ENCODE measurements around the gene HLA-DMB. TPM values are rescaled to one million over a fixed set of nuclear protein-coding genes. Genes with fewer than 3 reads are reported as not detected.

HLA-DMB gene
- total RNA-seq, 4 donors from 2014 or later: 8.0 to 17.2 (median 11.0) TPM

GRCh38 chr6:32931211-32931610 is 9.6 kb downstream of the HLA-DMB start:
- WGBS: 0% methylated on average over 1 of the region's 1 CpG
- no peak for DNase-seq (ENCODE audit: extremely low spot score)
- H3K4me1 ChIP-seq: no peaks in the 10 kb centered on the region
- no peak overlapping the region for H3K27ac ChIP-seq (replicated peaks in 1 of 4)
- TF ChIP-seq CTCF (IDR thresholded peaks at IDR 0.05): no peak
- no peak for TF ChIP-seq POLR2A (IDR thresholded peaks at IDR 0.05; ENCODE audit: low read depth)
- TF ChIP-seq EP300 (IDR thresholded peaks at IDR 0.05): no peak
- no peak for TF ChIP-seq POLR2AphosphoS5 (IDR thresholded peaks at IDR 0.05)
- intact Hi-C loops (cut with DNase I): loop anchor here (5.0 kb wide), 2 partner anchors 36 to 44 kb away; partner anchors contain the start of gene BRD2
- no peaks in the 10 kb centered on the region for H3K36me3 ChIP-seq
- no peaks in the 10 kb centered on the region for H3K9me3 ChIP-seq
- H3K27me3 ChIP-seq: no peaks in the 10 kb centered on the region
- H3K4me3 ChIP-seq: no peak overlapping the region

GRCh38 chr6:32922083-32922482 is 18.7 kb downstream of the HLA-DMB start:
- TF ChIP-seq CTCF (IDR thresholded peaks at IDR 0.05) (no peak), POLR2A (IDR thresholded peaks at IDR 0.05; ENCODE audit: low read depth) (no peak), EP300 (IDR thresholded peaks at IDR 0.05) (no peak), POLR2AphosphoS5 (IDR thresholded peaks at IDR 0.05) (no peak)
- Histone ChIP-seq H3K4me3 (no peak overlapping the region), H3K9me3 (no peaks in the 10 kb centered on the region), H3K27me3 (peaks cover 0 to 14% (median 6%) of the 10 kb centered on the region in 4 donors), H3K4me1 (no peaks in the 10 kb centered on the region), H3K36me3 (no peaks in the 10 kb centered on the region), H3K27ac (replicated peaks in 1 of 4) (no peak overlapping the region)
- no peak for DNase-seq (ENCODE audit: extremely low spot score)
- intact Hi-C loops (cut with DNase I): no loop called here
- 93% methylated on average over 2 of the region's 2 CpGs for WGBS

GRCh38 chr6:32920715-32921114 is 20.1 kb downstream of the HLA-DMB start:
- no peak overlapping the region for H3K4me3 ChIP-seq
- H3K27me3 ChIP-seq: peaks cover 0 to 14% (median 6%) of the 10 kb centered on the region in 4 donors
- no peak overlapping the region for H3K27ac ChIP-seq (replicated peaks in 1 of 4)
- WGBS: 40% methylated on average over 2 of the region's 2 CpGs
- H3K9me3 ChIP-seq: no peaks in the 10 kb centered on the region
- TF ChIP-seq POLR2AphosphoS5 (IDR thresholded peaks at IDR 0.05): no peak
- no peak for TF ChIP-seq POLR2A (IDR thresholded peaks at IDR 0.05; ENCODE audit: low read depth)
- no peaks in the 10 kb centered on the region for H3K36me3 ChIP-seq
- no peaks in the 10 kb centered on the region for H3K4me1 ChIP-seq
- intact Hi-C loops (cut with DNase I): no loop called here
- DNase-seq (ENCODE audit: extremely low spot score): no peak

GRCh38 chr6:32912951-32913350 is 27.9 kb downstream of the HLA-DMB start:
- TF ChIP-seq POLR2A (IDR thresholded peaks at IDR 0.05; ENCODE audit: low read depth) (no peak), EP300 (IDR thresholded peaks at IDR 0.05) (no peak), CTCF (IDR thresholded peaks at IDR 0.05) (no peak), POLR2AphosphoS5 (IDR thresholded peaks at IDR 0.05) (no peak)
- Histone ChIP-seq H3K4me3 (no peak overlapping the region), H3K27me3 (peaks cover 0 to 3% (median 0%) of the 10 kb centered on the region in 4 donors), H3K4me1 (no peaks in the 10 kb centered on the region), H3K9me3 (no peaks in the 10 kb centered on the region), H3K27ac (replicated peaks in 1 of 4) (no peak overlapping the region), H3K36me3 (no peaks in the 10 kb centered on the region)
- intact Hi-C loops (cut with DNase I): no loop called here
- DNase-seq (ENCODE audit: extremely low spot score): no peak
- WGBS: 50% methylated on average over 1 of the region's 1 CpG

DNA sequence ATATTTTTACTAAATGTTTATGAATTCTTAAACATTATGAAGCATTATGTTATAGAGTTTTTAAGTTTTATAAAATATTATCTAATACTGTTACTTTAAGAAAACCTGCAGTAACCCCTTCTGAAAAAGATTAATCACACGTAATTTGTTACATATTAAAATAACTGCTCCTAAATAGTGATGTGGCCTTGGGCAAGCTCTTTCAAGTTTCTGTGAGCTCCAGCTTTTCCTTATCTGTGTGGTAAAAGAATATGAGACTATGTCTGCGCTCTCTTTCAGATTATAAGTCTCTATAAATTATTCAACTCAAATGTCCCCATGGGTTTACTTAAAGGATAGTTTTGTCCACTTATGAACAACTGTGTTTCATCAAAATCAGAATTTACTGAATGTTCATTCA is 31.9 kb downstream of the HLA-DMB start:
- H3K4me1 ChIP-seq: no peaks in the 10 kb centered on the region
- WGBS: 77% methylated on average over 2 of the region's 2 CpGs
- TF ChIP-seq CTCF (IDR thresholded peaks at IDR 0.05): no peak
- TF ChIP-seq EP300 (IDR thresholded peaks at IDR 0.05): no peak
- TF ChIP-seq POLR2AphosphoS5 (IDR thresholded peaks at IDR 0.05): no peak
- no peak for TF ChIP-seq POLR2A (IDR thresholded peaks at IDR 0.05; ENCODE audit: low read depth)
- no peaks in the 10 kb centered on the region for H3K9me3 ChIP-seq
- H3K4me3 ChIP-seq: no peak overlapping the region
- H3K27me3 ChIP-seq: no peaks in the 10 kb centered on the region
- H3K27ac ChIP-seq (replicated peaks in 1 of 4): no peak overlapping the region
- intact Hi-C loops (cut with DNase I): no loop called here
- H3K36me3 ChIP-seq: no peaks in the 10 kb centered on the region
- no peak for DNase-seq (ENCODE audit: extremely low spot score)

Data from esophagus muscularis mucosa (tissue), 4 donors.